Endothelial cell (in vitro differentiated cells): ENCODE data around the gene ERLIN1. TPM values are rescaled to one million over a fixed set of nuclear protein-coding genes. Genes with fewer than 3 reads are reported as not detected.

Experiments used
- DNase-seq: peaks from one replicate; pipeline ENCODE4 v3.0.0; 2021; ENCODE audit warnings: low spot score
- H3K27ac Mint-ChIP-seq: one replicate; pipeline ENCODE4 v1.8.0; 2021; ENCODE audit warnings: mixed read lengths, inconsistent platforms; ENCODE audit not compliant: unreplicated experiment
- H3K27me3 Mint-ChIP-seq: one replicate; pipeline ENCODE4 v1.8.0; 2021; ENCODE audit warnings: mild to moderate bottlenecking, moderate library complexity, mixed read lengths, inconsistent platforms; ENCODE audit not compliant: unreplicated experiment
- H3K36me3 Mint-ChIP-seq: one replicate; pipeline ENCODE4 v1.8.0; 2021; ENCODE audit warnings: mild to moderate bottlenecking, low read depth, mixed read lengths, inconsistent platforms; ENCODE audit not compliant: unreplicated experiment
- H3K4me1 Mint-ChIP-seq: one replicate; pipeline ENCODE4 v1.8.0; 2021; ENCODE audit warnings: mild to moderate bottlenecking, mixed read lengths, inconsistent platforms; ENCODE audit not compliant: unreplicated experiment
- H3K4me3 Mint-ChIP-seq: one replicate; pipeline ENCODE4 v1.8.0; 2021; ENCODE audit warnings: mild to moderate bottlenecking, mixed read lengths, inconsistent platforms; ENCODE audit not compliant: unreplicated experiment
- H3K9me3 Mint-ChIP-seq: one replicate; pipeline ENCODE4 v1.8.0; 2021; ENCODE audit warnings: mixed read lengths, inconsistent platforms; ENCODE audit not compliant: unreplicated experiment
- CTCF ChIP-seq: fragments of 200-600 bp; sonication (generic); IDR thresholded peaks from one replicate; pipeline ENCODE4 v1.5.0; 2021; ENCODE audit warnings: antibody characterized with exemption; ENCODE audit not compliant: unreplicated experiment
- total RNA-seq: library from RNA; stranded (reverse); fragmentation: NEBNext Ultra II Directional; extraction: Animal tissue kit (Norgen Biotek cat#: 25700); gene quantifications from one replicate; pipeline ENCODE4 v1.2.1, GENCODE V29; 2021; ENCODE audit not compliant: unreplicated experiment

ERLIN1 gene
- total RNA-seq, 1 donor from 2014 or later, result 30.4 TPM

GRCh38 chr10:100167553-100168312, 18.1 kb downstream of the ERLIN1 start:
- Mint-ChIP-seq H3K4me3 (no peak overlapping the region), H3K27ac (peak overlapping the region; percentile 73), H3K36me3 (peaks cover 8% of the 10 kb centered on the region), H3K4me1 (peaks cover 3% of the 10 kb centered on the region), H3K27me3 (peaks cover 2% of the 10 kb centered on the region), H3K9me3 (no peaks in the 10 kb centered on the region)
- DNase-seq, result no peak
- no peak for TF ChIP-seq CTCF

- no peaks in the 10 kb centered on the region for H3K9me3 Mint-ChIP-seq
- H3K4me1 Mint-ChIP-seq, result peaks cover 3% of the 10 kb centered on the region
- no peak for DNase-seq
- no peak for TF ChIP-seq CTCF
- H3K4me3 Mint-ChIP-seq, result no peak overlapping the region
- H3K36me3 Mint-ChIP-seq, result peaks cover 3% of the 10 kb centered on the region
- H3K27ac Mint-ChIP-seq, result no peak overlapping the region
- no peaks in the 10 kb centered on the region for H3K27me3 Mint-ChIP-seq
These were observed 21.9 kb downstream of the ERLIN1 start for GRCh38 chr10:100163704-100164621.

DNA sequence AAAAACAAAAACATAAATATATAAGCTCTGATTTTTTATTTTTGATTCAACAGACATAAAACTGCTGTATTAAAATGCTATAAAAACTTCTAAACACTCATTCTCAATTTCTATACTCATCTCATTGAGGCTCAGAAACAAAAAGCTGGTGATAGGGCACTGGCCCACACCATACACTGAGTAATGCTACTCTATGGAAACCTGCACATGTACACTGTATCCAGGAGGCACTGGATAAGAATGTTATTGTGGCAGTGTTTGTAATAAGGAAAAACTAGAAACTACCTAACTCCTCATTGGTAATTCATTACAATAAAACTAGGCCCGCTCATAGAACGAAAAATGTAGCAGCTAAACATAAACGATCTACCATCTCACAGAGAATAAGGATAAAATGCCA, 23.1 kb downstream of the ERLIN1 start:
- no peak overlapping the region for H3K27ac Mint-ChIP-seq

DNA sequence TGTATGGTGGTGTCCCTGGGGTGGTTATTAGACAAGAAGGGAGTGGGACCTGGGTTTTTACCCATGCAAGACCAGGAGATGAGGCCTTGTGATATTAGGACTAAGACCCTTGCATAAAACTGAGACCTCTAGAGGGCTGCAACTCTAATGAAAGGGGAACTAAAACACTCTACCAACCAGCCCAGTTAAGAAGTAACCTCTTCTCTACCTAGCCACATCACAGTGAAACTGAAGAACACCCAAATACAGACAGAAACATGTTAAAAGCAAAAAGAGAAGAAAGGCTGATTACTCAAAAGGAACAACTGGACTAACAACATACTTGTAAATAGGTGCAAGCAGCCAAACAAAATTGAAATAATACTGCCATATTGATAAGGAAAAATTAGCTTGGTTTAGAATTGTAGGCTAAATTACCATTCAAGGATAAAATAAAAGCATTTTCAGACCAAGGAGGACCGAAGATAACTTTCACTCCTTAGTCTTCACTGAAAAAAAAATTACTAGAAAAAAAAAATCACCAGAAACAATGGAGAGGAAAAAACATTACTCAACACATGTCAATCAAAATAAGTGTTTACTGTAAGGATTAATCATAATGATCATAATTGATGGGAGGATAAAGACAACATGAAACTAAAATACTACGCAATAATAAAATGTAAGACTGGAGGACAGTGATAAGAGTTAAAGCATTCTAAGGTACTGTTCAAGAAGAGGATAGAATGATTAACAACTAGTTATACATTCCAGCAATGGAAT, 27.6 kb downstream of the ERLIN1 start:
- H3K27ac Mint-ChIP-seq, result no peak overlapping the region
- peaks cover 16% of the 10 kb centered on the region for H3K36me3 Mint-ChIP-seq
- no peaks in the 10 kb centered on the region for H3K4me1 Mint-ChIP-seq
- TF ChIP-seq CTCF, result no peak
- no peak for DNase-seq
- no peak overlapping the region for H3K4me3 Mint-ChIP-seq
- no peaks in the 10 kb centered on the region for H3K9me3 Mint-ChIP-seq
- no peaks in the 10 kb centered on the region for H3K27me3 Mint-ChIP-seq

More for the DNA sequence above, 23.1 kb downstream of the ERLIN1 start:
- DNase-seq, result no peak
- no peaks in the 10 kb centered on the region for H3K27me3 Mint-ChIP-seq
- no peaks in the 10 kb centered on the region for H3K9me3 Mint-ChIP-seq
- no peaks in the 10 kb centered on the region for H3K4me1 Mint-ChIP-seq
- H3K4me3 Mint-ChIP-seq, result no peak overlapping the region
- TF ChIP-seq CTCF, result no peak
- peaks cover 3% of the 10 kb centered on the region for H3K36me3 Mint-ChIP-seq
